Measurements from ENCODE around the gene NRP2.

NRP2 gene

DNA sequence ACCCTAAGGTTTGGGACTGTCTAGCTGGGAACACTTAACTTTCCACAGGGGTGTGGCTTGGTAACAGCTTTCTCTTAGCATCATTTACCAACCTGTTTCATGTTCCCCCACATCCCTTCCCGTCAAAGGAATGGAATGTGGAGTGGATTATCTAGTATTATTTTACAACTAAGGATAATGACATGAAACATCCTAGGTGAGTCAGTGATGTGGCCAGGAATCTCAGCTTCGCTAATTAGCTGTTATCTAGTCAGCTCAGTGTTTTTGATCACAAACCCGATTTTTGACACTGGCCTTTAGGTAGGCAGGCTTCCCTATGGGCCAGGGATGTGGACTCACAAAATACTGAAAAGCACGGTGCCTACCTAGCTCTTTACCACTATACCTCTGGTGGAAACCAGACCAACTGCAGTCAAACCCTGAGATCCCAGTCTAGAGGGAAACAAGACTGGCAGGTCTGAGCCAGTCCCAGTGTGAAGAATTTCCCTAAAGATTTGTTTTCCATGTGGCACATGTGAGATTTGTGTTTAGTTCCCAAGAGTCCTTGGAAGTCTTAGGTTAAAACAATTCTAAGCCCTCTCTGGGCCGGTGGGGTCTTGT lies 2.8 kb upstream of the NRP2 start:
- Mint-ChIP-seq H3K27ac (no peak overlapping the region), H3K4me1 (ENCODE audit: low read depth) (peaks cover 18% of the 10 kb centered on the region), H3K36me3 (no peaks in the 10 kb centered on the region), H3K4me3 (no peak overlapping the region), H3K27me3 (peaks cover 28% of the 10 kb centered on the region), H3K9me3 (ENCODE audit: low read depth) (no peaks in the 10 kb centered on the region)

DNA sequence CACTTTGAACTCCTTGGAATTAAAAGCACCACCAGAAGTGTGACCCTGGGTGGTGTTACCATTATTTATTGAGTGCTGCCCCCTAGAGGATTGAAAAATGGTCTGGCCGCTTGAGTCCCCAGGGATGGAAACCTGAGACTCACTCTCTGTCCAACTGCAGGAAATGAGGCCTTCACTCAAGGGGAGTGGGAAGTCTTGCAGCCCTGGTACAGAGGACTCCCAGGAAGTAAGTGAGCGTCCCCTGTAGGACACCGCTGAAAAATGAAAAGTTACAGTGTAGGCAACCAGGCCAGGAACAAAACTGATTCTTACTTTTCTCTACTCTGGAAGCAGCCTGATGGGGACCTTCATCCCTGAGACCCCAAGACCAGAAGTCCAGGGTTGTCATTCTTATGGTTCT lies 2.2 kb upstream of the NRP2 start:
- peaks cover 31% of the 10 kb centered on the region for H3K27me3 Mint-ChIP-seq
- no peak overlapping the region for H3K27ac Mint-ChIP-seq
- H3K36me3 Mint-ChIP-seq: no peaks in the 10 kb centered on the region
- peaks cover 23% of the 10 kb centered on the region for H3K4me1 Mint-ChIP-seq (ENCODE audit: low read depth)
- H3K9me3 Mint-ChIP-seq (ENCODE audit: low read depth): no peaks in the 10 kb centered on the region
- H3K4me3 Mint-ChIP-seq: no peak overlapping the region

DNA sequence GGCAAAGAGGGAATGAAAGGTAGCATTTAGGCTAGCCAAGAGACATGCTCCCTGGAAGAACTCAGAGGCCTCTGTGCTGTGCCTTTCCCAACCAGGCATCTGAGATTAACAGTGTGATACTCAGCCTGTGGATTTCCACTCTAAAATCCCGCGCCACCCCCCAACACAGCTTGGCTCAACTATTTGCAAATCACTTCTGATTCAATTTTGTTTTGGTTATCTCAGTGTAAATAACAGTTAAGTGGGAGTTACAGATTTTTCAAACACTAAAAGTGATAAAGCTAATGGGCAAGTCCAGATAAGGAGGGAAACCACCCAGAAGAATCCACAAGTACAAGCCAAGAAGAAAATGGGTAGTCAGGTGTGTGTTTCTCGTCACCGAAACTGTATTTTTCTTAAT lies 1.4 kb upstream of the NRP2 start:
- Mint-ChIP-seq H3K27ac (no peak overlapping the region), H3K4me1 (ENCODE audit: low read depth) (peaks cover 26% of the 10 kb centered on the region), H3K27me3 (peaks cover 31% of the 10 kb centered on the region), H3K36me3 (no peaks in the 10 kb centered on the region), H3K9me3 (ENCODE audit: low read depth) (no peaks in the 10 kb centered on the region), H3K4me3 (no peak overlapping the region)

DNA sequence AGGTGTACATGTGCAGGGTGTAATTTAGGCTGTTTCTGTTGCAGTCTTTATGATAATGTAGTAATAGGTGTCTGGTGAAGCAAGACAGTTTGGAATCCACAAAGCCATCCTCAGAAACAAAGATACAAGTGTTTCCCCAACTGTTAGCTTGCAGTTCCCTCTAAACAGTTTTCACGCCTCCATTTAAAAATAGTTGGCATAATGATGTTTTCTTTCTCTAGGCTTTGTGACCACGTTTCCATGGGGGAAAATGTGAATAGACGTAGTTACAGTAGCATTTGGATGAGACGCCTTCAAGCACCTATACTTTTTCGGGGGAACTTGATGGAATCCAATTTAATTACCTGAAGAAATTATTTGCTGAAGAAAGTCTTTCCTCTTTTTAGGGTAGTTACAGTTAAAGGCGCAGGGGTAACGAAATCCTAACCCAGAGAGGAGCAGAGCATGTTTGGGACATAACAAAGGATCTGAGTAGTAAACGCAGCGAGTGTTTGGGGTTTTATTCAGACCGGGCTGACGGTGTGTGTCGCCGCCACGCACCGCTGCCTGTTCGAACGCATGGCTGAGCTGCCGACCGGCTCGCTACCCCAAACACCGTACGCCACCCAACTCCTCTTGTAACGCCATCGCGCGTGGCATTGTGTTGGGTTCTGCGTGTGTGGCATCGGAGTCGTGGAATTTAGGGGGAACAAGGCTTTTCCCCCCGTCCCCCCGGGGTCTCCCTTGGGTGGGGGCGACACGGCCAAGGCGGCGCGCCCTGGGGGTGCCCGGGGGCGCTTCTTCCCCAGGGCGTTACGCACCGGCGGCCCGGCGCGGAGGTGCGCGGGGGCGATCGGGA lies 681 bp upstream of the NRP2 start:
- Mint-ChIP-seq H3K27me3 (peaks cover 32% of the 10 kb centered on the region), H3K4me1 (ENCODE audit: low read depth) (peaks cover 30% of the 10 kb centered on the region), H3K27ac (no peak overlapping the region), H3K4me3 (peak overlapping the region; percentile 86), H3K9me3 (ENCODE audit: low read depth) (no peaks in the 10 kb centered on the region), H3K36me3 (no peaks in the 10 kb centered on the region)

DNA sequence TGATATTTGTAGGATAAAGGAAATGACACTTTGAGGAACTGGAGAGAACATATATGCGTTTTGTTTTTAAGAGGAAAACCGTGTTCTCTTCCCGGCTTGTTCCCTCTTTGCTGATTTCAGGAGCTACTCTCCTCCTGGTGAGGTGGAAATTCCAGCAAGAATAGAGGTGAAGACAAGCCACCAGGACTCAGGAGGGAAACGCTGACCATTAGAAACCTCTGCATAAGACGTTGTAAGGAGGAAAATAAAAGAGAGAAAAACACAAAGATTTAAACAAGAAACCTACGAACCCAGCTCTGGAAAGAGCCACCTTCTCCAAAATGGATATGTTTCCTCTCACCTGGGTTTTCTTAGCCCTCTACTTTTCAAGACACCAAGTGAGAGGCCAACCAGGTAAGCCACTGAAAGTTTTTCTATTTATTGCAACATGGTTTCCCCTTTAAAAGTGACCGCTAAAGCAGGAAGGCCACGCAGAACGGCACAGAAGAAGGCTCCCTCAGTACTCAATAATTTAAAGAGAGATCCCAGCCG lies 735 bp downstream of the NRP2 start:
- no peak overlapping the region for H3K27ac Mint-ChIP-seq
- H3K27me3 Mint-ChIP-seq: peaks cover 39% of the 10 kb centered on the region
- no peaks in the 10 kb centered on the region for H3K36me3 Mint-ChIP-seq
- H3K9me3 Mint-ChIP-seq (ENCODE audit: low read depth): no peaks in the 10 kb centered on the region
- peak overlapping the region; percentile 80 for H3K4me3 Mint-ChIP-seq
- peaks cover 32% of the 10 kb centered on the region for H3K4me1 Mint-ChIP-seq (ENCODE audit: low read depth)

DNA sequence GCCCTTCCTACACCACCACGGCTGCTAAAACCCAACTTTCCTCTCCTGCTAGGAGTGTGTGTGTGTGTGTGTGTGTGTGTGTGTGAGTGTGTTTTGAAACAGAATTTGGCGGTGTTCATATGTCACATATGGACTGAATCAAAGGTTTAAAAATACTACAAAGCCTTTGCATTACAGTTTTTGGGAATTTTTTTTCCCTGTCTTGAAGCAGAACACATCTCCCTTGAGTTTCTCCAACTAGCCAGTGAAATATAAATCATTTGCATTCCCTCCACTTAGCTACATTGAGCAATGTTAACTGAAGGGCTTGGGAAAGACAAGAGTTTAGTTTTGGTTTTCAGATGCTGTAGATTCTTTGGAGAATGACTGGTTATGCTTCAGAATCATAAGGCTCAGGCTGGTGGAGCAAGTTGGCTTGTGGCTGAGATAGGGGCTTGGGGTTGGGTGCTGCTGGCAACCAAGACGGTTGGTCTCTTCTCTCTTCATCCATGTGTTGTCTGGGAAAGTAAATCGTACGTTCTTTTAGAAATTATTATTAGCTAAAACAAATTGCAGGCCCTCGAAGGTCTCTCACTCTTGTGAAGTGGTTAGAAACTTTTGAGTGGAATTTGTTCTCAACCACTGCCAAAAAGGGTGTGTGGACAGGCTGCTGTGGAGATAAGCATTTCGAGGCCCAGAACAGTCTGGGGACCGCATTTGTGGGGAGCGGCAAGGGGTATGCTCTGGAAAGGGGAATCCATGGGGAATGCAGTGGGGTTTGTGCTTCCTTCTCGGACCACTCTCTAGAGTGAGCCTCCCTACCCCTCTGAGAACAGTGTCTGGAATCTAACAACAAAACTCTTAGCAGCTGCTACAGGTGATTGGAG lies 1.4 kb downstream of the NRP2 start:
- Mint-ChIP-seq H3K27me3 (peaks cover 41% of the 10 kb centered on the region), H3K27ac (no peak overlapping the region), H3K36me3 (no peaks in the 10 kb centered on the region), H3K4me1 (ENCODE audit: low read depth) (peaks cover 32% of the 10 kb centered on the region), H3K4me3 (peak overlapping the region; percentile 80), H3K9me3 (ENCODE audit: low read depth) (no peaks in the 10 kb centered on the region)

DNA sequence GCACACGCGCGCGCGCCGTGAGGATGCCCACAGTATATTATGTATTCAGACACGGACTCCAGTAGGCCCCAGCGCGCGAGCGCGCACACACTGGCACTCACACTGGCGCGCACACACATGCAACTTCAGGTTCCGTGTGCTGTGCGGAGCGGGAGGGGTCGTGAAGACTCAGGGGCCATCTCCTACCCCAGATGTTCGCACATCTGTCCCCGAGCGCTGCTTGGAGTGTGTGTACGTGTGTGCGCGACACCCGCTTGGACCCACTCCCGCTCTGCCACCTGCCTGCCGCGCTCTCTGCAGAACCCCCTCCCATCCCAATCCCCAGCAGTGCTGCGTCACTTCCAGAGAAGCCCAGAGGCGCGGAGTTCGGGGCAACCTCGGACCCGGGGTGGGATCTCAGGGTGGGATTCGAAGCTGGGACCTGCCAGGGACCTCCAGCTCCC lies 2.6 kb downstream of the NRP2 start:
- Mint-ChIP-seq H3K4me1 (ENCODE audit: low read depth) (peaks cover 32% of the 10 kb centered on the region), H3K27ac (no peak overlapping the region), H3K36me3 (no peaks in the 10 kb centered on the region), H3K9me3 (ENCODE audit: low read depth) (no peaks in the 10 kb centered on the region), H3K4me3 (peak overlapping the region; percentile 54), H3K27me3 (peaks cover 41% of the 10 kb centered on the region)

DNA sequence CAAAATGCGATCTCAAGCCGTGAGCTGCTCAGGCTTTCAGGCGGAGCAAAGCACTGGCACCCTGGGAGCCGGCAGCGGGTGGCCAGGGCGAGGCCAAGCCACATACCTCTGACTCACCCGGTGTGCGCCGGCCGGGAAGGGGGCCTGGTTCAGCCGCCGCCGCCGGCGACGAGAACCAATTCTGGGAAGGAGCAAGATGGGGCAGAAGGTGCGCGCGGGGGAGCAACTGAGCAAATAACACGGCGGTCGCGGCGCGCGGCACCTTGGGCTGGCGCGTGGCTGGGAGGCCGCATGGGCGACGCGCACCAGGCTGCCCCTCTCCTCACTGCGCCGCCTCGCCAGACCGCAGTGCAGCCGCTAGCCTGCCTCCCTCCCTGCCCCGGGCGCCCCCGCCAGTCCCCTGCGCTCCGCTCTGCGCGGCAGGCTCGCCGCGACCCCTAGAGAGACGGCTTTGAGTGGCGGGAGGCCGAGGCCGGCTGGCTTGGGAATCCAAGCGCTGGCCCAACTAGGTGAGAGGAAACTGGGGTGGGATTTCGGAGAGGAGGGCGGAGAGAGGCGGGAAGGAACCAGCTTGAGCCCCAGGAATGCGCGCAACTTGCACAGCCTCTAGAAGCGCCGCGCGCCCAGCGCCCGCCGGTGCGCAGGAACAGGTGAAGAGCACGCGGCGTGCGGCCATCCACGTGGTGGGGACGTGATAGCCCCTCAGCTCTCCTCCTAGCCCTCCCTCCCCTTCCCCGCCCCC lies 3.2 kb downstream of the NRP2 start:
- H3K36me3 Mint-ChIP-seq: no peaks in the 10 kb centered on the region
- H3K4me1 Mint-ChIP-seq (ENCODE audit: low read depth): peaks cover 30% of the 10 kb centered on the region
- peak overlapping the region; percentile 76 for H3K4me3 Mint-ChIP-seq
- no peaks in the 10 kb centered on the region for H3K9me3 Mint-ChIP-seq (ENCODE audit: low read depth)
- H3K27me3 Mint-ChIP-seq: peaks cover 38% of the 10 kb centered on the region
- H3K27ac Mint-ChIP-seq: no peak overlapping the region

DNA sequence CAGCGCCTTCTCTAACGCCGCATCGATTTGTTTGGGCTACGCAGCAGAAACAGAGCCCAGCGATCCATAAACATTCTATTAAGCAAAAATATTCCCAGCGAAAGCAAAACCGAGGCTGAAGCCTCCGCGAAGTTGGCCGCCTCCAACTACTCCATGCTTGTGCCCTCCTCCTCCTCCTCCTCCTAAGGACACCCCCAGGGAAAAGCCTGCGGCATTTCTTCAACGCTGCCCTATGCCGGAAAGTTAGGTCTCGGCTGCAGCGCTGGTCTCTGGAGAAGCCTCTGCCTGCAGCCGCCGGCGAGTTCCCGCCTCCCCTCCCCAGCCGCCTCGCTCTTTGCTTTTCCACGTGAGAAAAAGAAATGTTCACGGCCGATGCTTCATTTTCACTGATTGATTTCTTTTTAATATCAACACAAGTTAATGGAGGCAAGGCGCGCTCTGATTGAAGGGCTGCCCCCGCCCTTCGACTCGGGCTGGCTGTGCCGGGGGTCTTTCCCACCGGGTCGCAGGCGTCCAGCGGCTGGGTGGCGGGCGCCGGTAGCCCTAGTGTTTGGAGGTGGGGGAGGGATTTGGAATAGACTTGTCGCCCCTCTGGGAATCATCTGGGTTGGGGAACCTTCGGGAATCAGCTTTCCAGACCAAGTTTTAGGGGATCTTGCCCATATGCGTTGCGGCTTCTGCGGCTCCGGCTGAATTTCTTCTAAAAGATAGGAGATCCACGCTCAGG lies 3.9 kb downstream of the NRP2 start:
- Mint-ChIP-seq H3K4me3 (peak overlapping the region; percentile 76), H3K36me3 (no peaks in the 10 kb centered on the region), H3K9me3 (ENCODE audit: low read depth) (no peaks in the 10 kb centered on the region), H3K27ac (no peak overlapping the region), H3K27me3 (peaks cover 34% of the 10 kb centered on the region), H3K4me1 (ENCODE audit: low read depth) (peaks cover 30% of the 10 kb centered on the region)

DNA sequence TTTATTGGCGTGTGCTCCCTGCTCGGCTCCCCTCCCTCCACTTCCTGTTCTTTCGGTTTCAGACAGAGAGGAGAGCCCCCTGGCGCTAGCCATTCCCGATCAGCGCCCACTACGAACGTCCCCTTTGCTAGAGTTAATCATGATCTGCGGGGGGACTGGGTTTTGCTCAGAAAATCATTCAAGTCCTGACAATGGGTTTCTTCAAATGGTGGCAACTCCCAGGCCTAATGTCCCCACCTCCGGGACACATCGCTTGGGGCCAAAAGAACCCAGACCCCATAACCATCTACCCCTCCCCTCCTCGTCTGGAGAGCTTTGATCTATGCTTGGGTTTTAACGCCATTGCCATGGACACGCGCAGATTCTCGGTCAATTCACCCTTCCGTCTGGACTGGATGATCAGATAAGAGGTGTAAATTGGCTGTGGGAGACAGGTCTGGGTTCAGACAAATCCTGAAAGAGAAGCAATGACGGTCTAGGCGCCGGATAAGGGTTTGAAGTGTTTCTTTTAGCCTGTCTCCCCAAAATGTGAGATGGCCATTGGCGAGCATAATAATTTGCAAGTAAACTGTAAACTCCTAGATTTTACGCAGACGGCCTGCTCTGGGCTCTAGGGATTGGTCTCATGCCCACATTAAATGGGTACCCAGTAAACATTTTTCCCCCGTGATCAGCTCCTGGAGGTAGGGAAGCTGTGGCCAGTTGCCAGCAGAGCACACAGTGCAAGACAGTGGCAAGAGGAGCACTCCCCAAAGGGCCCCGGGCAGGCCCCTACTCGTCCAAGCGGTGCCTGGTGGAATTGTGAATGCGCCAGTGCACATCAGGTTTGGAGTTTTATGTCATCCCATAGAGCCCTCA lies 4.7 kb downstream of the NRP2 start:
- Mint-ChIP-seq H3K36me3 (no peaks in the 10 kb centered on the region), H3K4me1 (ENCODE audit: low read depth) (peaks cover 24% of the 10 kb centered on the region), H3K9me3 (ENCODE audit: low read depth) (no peaks in the 10 kb centered on the region), H3K4me3 (peak overlapping the region; percentile 58), H3K27ac (no peak overlapping the region), H3K27me3 (peaks cover 28% of the 10 kb centered on the region)

DNA sequence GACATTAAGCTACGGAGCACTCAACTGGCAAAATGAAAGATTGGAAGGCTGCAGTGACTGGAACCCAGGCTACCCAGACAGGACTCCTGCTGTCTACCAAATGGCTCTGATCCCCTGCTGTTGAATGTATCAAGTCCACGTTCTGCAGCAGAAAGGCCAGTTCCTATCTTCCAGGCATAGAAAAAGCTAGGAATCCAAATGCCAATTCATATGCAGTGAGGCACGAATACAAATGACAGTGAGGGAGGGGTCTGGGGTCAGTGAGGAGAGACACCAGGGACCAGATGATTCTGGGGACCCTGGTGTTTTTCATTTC lies 5.3 kb downstream of the NRP2 start:
- peaks cover 28% of the 10 kb centered on the region for H3K27me3 Mint-ChIP-seq

DNA sequence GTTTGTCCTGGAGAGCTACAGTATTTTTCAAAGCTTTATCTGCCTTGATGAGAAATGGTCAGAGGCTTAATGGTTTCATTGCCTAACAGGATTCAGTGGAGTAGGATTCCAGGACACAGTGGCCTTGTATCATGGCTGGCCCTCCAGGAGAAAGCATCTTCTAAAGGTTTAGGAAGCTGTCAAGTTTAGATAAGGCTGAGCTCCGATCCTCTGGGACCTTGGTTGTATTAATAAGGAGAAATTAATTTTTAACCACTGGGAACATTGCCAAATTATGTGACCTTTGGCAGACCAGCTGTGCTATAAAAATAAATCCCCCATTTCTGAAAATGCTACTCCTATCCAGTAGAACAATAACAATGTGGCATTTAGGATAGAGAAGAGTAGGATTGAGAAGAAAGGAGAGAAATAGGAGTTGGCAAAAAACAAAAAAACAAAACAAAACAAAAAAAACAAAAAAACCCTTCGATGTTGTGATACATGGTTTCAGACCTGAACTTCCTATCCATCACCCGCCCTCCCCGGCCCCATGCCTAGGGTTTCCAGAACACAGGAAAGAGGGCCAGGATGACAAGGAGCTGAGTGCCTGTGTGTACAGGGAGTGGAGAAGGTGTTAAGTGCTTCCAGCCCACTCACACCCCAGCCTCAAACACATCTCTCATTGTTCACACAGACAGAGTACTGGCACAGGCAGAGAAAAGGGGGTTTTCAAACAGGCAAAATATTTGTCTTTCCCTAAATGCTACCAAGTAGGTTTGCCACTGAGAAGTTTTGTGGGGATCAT lies 6.3 kb downstream of the NRP2 start:
- H3K4me3 Mint-ChIP-seq: no peak overlapping the region
- no peak overlapping the region for H3K27ac Mint-ChIP-seq
- H3K27me3 Mint-ChIP-seq: peaks cover 20% of the 10 kb centered on the region

More for the DNA sequence above, 5.3 kb downstream of the NRP2 start:
- Mint-ChIP-seq H3K9me3 (ENCODE audit: low read depth) (no peaks in the 10 kb centered on the region), H3K4me3 (no peak overlapping the region), H3K27ac (no peak overlapping the region), H3K36me3 (no peaks in the 10 kb centered on the region), H3K4me1 (ENCODE audit: low read depth) (peaks cover 24% of the 10 kb centered on the region)

DNA sequence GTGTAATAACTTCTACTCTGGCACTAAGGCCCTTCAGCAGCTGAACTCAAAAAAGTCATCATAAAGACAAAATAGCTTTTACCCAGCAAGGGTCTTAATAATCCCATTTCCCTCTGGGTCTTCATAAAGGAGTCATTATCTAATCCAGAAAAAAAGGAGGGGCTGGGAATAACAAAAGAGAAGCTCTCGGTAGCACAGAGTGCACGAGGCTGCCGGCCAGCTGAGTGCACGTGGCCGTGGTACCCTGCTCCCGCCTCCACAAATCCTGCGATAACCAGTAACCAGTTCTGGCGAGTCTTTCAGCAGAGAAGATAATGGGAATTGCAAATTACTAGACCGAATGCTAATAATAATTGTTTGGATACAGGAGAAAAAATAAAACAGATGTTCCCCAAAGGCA lies 7.5 kb downstream of the NRP2 start:
- Mint-ChIP-seq H3K27ac (no peak overlapping the region), H3K4me3 (no peak overlapping the region), H3K9me3 (ENCODE audit: low read depth) (no peaks in the 10 kb centered on the region), H3K36me3 (no peaks in the 10 kb centered on the region), H3K4me1 (ENCODE audit: low read depth) (peaks cover 10% of the 10 kb centered on the region), H3K27me3 (peaks cover 11% of the 10 kb centered on the region)

More for the DNA sequence above, 6.3 kb downstream of the NRP2 start:
- no peaks in the 10 kb centered on the region for H3K9me3 Mint-ChIP-seq (ENCODE audit: low read depth)
- H3K4me1 Mint-ChIP-seq (ENCODE audit: low read depth): peaks cover 18% of the 10 kb centered on the region
- no peaks in the 10 kb centered on the region for H3K36me3 Mint-ChIP-seq
